Astrocyte (in vitro differentiated cells and primary cell): ENCODE measurements around the gene HDAC10. TPM values are rescaled to one million over a fixed set of nuclear protein-coding genes. Genes with fewer than 3 reads are reported as not detected.

ENCODE experiments used
- DNase-seq: peaks from one replicate; pipeline ENCODE4 v3.0.0-alpha.2; 2010; ENCODE audit warnings: low read depth
- FAIRE-seq: peaks from 2 replicates; lab custom pipeline; 2011; peaks lifted over from hg19 to GRCh38; lab: Jason Lieb, UNC
- H2AFZ ChIP-seq: 2 replicates; pipeline ENCODE4 v1.6.0; 2012; ENCODE audit warnings: low read depth, low read length, inconsistent platforms
- H3K27ac ChIP-seq: 2 replicates; pipeline ENCODE4 v1.5.1; 2011; ENCODE audit warnings: low read depth, low read length, inconsistent platforms
- H3K27me3 ChIP-seq: 2 replicates; pipeline ENCODE4 v1.6.0; 2011; ENCODE audit warnings: low read length, inconsistent platforms; ENCODE audit not compliant: insufficient read depth
- H3K36me3 ChIP-seq: 2 replicates; pipeline ENCODE4 v1.5.1; 2011; ENCODE audit warnings: low read length, inconsistent platforms; ENCODE audit not compliant: insufficient read depth
- H3K4me1 ChIP-seq: 2 replicates; pipeline ENCODE4 v1.5.1; 2011; ENCODE audit warnings: low read length, inconsistent platforms; ENCODE audit not compliant: insufficient read depth
- H3K4me2 ChIP-seq: 2 replicates; pipeline ENCODE4 v1.6.0; 2012; ENCODE audit warnings: low read length, inconsistent platforms
- H3K4me3 ChIP-seq: 2 replicates; pipeline ENCODE4 v1.5.1; 2011; ENCODE audit warnings: low read depth, mild to moderate bottlenecking, low read length, inconsistent platforms; ENCODE audit not compliant: insufficient read depth
- H3K79me2 ChIP-seq: 2 replicates; pipeline ENCODE4 v1.6.0; 2012; ENCODE audit warnings: mild to moderate bottlenecking, low read length, inconsistent platforms; ENCODE audit not compliant: insufficient read depth
- H3K9ac ChIP-seq: 2 replicates; pipeline ENCODE4 v1.6.0; 2012; ENCODE audit warnings: mild to moderate bottlenecking, low read length, inconsistent platforms
- H3K9me3 ChIP-seq: 2 replicates; pipeline ENCODE4 v1.5.1; 2012; ENCODE audit warnings: low read depth, mild to moderate bottlenecking, low read length, inconsistent platforms; ENCODE audit not compliant: insufficient read depth
- H4K20me1 ChIP-seq: 2 replicates; pipeline ENCODE4 v1.6.0; 2012; ENCODE audit warnings: low read length, inconsistent platforms; ENCODE audit not compliant: insufficient read depth
- H3K27ac Mint-ChIP-seq: one replicate; pipeline ENCODE4 v1.8.0; 2021; ENCODE audit warnings: mild to moderate bottlenecking, mixed read lengths; ENCODE audit not compliant: unreplicated experiment
- H3K27me3 Mint-ChIP-seq: one replicate; pipeline ENCODE4 v1.8.0; 2021; ENCODE audit warnings: low read depth, mixed read lengths; ENCODE audit not compliant: unreplicated experiment
- H3K36me3 Mint-ChIP-seq: one replicate; pipeline ENCODE4 v1.8.0; 2021; ENCODE audit warnings: low read depth, mixed read lengths; ENCODE audit not compliant: unreplicated experiment
- H3K4me1 Mint-ChIP-seq: one replicate; pipeline ENCODE4 v1.8.0; 2021; ENCODE audit warnings: low read depth, mixed read lengths; ENCODE audit not compliant: unreplicated experiment
- H3K4me3 Mint-ChIP-seq: one replicate; pipeline ENCODE4 v1.8.0; 2021; ENCODE audit warnings: mild to moderate bottlenecking, moderate library complexity, mixed read lengths; ENCODE audit not compliant: unreplicated experiment
- H3K9me3 Mint-ChIP-seq: one replicate; pipeline ENCODE4 v1.8.0; 2021; ENCODE audit warnings: mild to moderate bottlenecking, mixed read lengths; ENCODE audit not compliant: unreplicated experiment
- EZH2 ChIP-seq: IDR thresholded peaks from 2 replicates; pipeline ENCODE4 v1.6.1; 2012; ENCODE audit warnings: mild to moderate bottlenecking, low read length, inconsistent platforms; ENCODE audit not compliant: insufficient read depth
- total RNA-seq: library from RNA; stranded (reverse); gene quantifications from 2 replicates; pipeline ENCODE4 v1.2.1, GENCODE V29; 2021
- TF ChIP-seq, protein P1 (sequence below): IDR thresholded peaks from 2 replicates; pipeline ENCODE4 v1.5.1; 2011; ENCODE audit warnings: low read depth, mild to moderate bottlenecking, inconsistent platforms, low read length, moderate library complexity; ENCODE audit not compliant: insufficient read depth

HDAC10 gene
- total RNA-seq, 1 donor from 2014 or later, result 46.5 TPM

DNA sequence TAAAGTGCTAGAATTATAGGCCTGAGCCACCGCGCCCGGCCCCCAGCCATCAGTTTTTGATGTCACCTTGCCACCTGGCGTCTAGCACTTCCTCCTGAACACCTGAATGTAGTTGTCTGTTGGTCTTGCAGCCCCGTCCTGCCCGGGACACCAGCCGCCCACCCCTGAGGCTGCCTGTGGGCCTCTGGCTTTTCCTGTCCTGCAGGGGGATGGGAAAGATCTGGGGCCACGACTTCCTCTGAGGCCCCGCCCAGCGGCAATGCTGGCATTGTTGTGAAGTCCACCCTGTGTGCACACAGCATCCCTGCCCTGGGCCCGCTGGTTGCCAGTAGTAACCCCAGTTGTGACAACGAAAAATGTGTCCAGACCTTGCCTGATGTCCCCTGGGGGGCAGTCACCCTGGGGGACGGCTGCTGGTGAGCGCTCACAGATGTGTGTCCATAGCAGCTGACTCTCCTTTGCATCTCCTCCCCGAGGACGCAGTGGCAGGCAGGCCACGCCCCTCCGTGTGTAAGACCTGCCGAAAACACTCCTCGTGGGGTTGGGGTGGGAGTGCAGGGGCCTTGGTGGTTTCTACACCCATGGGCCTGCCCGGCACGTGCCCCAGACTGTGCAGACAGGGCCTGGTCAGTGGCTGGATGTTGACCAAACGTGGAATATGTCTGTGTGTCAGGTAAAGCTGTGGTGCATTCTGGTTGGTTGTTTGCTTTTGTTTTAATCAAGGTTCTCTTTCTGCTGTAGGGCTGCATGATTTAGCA is 43.5 kb downstream of the HDAC10 start:
- H3K36me3 Mint-ChIP-seq, result peaks cover 23% of the 10 kb centered on the region
- Histone ChIP-seq H4K20me1 (peaks cover 83% of the 10 kb centered on the region), H3K79me2 (peaks cover 53% of the 10 kb centered on the region), H3K4me2 (no peak overlapping the region), H3K9ac (no peak overlapping the region), H3K4me1 (no peaks in the 10 kb centered on the region), H3K27ac (no peak overlapping the region), H2AFZ (no peak overlapping the region), H3K36me3 (peaks cover 18% of the 10 kb centered on the region), H3K9me3 (no peaks in the 10 kb centered on the region), H3K4me3 (no peak overlapping the region), H3K27me3 (no peaks in the 10 kb centered on the region)
- H3K27me3 Mint-ChIP-seq, result no peaks in the 10 kb centered on the region
- no peaks in the 10 kb centered on the region for H3K4me1 Mint-ChIP-seq
- TF ChIP-seq, protein P1, sequence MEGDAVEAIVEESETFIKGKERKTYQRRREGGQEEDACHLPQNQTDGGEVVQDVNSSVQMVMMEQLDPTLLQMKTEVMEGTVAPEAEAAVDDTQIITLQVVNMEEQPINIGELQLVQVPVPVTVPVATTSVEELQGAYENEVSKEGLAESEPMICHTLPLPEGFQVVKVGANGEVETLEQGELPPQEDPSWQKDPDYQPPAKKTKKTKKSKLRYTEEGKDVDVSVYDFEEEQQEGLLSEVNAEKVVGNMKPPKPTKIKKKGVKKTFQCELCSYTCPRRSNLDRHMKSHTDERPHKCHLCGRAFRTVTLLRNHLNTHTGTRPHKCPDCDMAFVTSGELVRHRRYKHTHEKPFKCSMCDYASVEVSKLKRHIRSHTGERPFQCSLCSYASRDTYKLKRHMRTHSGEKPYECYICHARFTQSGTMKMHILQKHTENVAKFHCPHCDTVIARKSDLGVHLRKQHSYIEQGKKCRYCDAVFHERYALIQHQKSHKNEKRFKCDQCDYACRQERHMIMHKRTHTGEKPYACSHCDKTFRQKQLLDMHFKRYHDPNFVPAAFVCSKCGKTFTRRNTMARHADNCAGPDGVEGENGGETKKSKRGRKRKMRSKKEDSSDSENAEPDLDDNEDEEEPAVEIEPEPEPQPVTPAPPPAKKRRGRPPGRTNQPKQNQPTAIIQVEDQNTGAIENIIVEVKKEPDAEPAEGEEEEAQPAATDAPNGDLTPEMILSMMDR, result no peak
- TF ChIP-seq EZH2, result no peak
- no peak for DNase-seq
- H3K27ac Mint-ChIP-seq, result peak overlapping the region; percentile 47
- H3K9me3 Mint-ChIP-seq, result no peaks in the 10 kb centered on the region
- FAIRE-seq, result no peak
- H3K4me3 Mint-ChIP-seq, result no peak overlapping the region

GRCh38 chr22:50206599-50206998 is 44.5 kb downstream of the HDAC10 start:
- Mint-ChIP-seq H3K27me3 (no peaks in the 10 kb centered on the region), H3K4me1 (no peaks in the 10 kb centered on the region), H3K9me3 (no peaks in the 10 kb centered on the region), H3K36me3 (peaks cover 19% of the 10 kb centered on the region), H3K27ac (no peak overlapping the region), H3K4me3 (no peak overlapping the region)
- Histone ChIP-seq H3K27ac (no peak overlapping the region), H3K4me3 (no peak overlapping the region), H3K9ac (no peak overlapping the region), H3K36me3 (peaks cover 17% of the 10 kb centered on the region), H3K4me1 (peaks cover 6% of the 10 kb centered on the region), H4K20me1 (peaks cover 86% of the 10 kb centered on the region), H3K79me2 (peaks cover 55% of the 10 kb centered on the region), H2AFZ (no peak overlapping the region), H3K9me3 (no peaks in the 10 kb centered on the region), H3K4me2 (no peak overlapping the region), H3K27me3 (no peaks in the 10 kb centered on the region)
- TF ChIP-seq, protein P1, result no peak
- TF ChIP-seq EZH2, result no peak
- DNase-seq (no peak), FAIRE-seq (no peak)
